Ecto neural progenitor cell (in vitro differentiated cells): ENCODE measurements around the gene CENPK.
"Not testable (repeated sequence)": the region's sequence is repeated elsewhere in the genome, so short reads cannot be mapped to it uniquely, and the experiment has no call there.

Source experiments
- DNase-seq: peaks from one replicate; pipeline ENCODE4 v3.0.0-alpha.2; 2018; ENCODE audit warnings: low spot score

The CENPK gene

DNA sequence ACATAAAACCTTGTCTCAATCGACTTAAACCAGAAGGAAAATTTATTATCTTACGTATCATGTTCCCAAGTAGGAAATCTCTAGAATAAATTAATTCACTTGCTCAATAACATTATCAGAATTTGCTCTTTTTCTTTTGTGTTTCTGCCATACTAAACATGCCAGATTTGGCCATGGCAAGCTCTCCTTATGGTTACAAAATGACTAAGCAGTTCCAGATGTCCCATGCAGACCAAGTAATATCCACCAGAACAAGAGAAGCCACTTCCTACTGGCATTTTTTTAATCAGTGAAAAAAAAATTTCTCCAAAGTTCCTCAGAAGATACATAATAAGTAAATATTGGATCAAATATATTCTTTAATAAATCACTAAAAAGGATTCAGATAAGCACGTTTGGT, 56.0 kb downstream of the CENPK start:
- DNase-seq: no peak

DNA sequence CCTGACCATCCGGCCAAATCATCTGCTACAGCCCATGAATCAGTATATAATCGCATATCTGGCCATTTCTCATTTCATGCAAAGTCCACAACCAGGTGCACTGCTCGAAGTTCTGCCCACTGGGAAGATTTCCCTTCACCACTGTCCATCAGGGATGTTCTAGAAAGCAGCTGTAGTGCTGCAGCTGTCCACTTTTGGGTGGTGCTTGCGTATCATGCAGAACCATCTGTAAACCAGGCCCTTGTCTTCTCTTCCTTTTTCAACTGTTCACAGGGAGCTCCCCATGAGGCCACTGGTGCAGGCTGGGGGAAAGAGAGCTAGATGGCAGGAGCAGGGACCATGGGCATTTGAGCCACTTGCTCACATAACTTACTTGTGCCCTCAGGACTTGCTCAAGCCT, 73.8 kb downstream of the CENPK start:
- DNase-seq: no peak

DNA sequence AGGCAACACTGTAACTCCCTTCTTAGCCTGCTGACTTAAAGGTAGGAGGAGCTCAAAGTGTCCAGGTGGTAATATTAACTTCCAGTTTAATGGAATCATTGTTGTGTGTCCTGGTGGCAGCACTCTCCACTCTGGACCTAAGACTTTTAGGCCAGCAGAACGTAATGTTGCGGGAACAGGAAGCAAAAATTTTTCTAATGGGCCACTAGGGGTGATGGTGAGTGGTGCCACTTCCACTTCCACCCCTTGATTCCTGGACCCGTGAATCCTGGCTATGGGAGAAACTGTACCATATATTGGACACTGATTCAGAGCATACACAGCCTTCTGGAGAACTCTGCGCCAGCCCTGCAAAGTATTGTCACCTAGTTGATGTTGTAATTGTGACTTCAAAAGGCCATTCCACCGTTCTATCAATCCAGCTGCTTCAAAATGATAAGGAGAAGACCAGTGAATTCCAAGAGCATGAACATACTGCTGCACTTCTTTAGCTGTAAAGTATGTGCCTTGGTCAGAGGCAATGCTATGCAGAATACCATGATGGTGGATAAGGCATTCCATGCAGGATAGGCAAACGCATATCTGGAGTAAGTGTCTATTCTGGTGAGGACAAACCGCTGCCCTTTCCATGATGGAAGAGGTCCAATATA, 74.8 kb downstream of the CENPK start:
- not testable (repeated sequence) for DNase-seq

DNA sequence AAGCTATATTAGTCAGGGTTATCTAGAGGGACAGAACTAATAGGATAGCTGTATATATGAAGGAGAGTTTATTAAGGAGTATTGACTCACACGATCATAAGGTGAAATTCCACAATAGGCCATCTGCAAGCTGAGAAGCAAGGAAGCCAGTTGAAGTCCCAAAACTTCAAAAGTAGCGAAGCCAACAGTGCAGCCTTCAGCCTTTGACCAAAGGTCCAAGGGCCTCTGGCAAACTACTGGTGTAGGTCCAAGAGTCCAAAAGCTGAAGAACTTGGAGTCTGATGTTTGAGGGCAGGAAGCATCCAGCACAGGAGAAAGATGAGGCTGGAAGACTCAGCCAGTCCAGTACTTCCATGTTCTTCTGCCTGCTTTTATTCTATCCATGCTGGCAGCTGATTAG, 76.2 kb downstream of the CENPK start:
- DNase-seq: not testable (repeated sequence)

DNA sequence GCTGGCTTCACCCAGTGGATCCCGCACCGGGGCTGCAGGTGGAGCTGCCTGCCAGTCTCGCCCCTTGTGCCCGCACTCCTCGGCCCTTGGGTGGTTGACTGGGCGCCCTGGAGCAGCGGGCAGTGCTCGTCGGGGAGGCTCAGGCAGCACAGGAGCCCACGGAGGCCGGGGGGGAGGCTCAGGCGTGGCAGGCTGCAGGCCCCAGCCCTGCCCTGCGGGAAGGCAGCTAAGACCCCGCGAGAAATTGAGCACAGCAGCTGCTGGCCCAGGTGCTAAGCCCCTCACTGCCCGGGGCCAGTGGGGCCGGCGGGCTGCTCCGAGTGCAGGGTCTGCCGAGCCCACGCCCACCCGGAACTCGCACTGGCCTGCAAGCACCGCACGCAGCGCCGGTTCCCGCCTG, 77.6 kb downstream of the CENPK start:
- DNase-seq: no peak

DNA sequence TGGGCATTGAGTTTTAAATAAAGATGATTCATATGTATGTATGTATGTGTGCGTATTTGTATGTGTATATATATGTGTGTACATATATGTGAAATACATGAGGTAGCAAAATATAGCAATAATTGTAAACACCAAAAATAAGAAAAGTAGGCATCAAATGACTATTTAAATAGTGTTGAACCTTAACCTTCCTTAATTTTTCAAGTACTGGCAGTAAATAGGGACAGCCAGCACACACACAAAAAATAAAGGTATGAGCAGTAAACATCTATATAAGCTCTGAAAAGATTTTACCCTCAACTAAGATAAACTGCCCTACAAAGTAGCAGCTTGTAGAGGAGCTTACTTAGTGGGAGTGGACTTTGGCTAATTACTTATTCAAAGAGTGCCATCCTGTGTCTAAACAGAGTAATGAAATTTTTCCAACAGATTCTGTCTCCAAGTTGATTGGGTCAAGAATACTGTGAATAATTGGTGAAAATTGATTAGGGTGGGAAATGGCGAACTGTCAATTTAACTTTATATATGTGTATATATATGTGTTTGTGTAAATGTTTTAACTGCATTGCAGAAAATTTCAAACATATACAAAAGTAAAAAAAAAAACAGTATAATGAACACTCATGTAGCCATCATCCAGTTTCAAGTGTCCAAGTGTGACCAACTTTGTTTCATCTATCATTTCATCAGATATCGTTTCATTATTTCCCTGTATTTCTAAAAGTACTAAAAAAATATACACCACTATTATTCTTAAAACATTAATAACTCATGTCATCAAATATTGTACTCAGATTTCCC, 79.2 kb downstream of the CENPK start:
- no peak for DNase-seq

DNA sequence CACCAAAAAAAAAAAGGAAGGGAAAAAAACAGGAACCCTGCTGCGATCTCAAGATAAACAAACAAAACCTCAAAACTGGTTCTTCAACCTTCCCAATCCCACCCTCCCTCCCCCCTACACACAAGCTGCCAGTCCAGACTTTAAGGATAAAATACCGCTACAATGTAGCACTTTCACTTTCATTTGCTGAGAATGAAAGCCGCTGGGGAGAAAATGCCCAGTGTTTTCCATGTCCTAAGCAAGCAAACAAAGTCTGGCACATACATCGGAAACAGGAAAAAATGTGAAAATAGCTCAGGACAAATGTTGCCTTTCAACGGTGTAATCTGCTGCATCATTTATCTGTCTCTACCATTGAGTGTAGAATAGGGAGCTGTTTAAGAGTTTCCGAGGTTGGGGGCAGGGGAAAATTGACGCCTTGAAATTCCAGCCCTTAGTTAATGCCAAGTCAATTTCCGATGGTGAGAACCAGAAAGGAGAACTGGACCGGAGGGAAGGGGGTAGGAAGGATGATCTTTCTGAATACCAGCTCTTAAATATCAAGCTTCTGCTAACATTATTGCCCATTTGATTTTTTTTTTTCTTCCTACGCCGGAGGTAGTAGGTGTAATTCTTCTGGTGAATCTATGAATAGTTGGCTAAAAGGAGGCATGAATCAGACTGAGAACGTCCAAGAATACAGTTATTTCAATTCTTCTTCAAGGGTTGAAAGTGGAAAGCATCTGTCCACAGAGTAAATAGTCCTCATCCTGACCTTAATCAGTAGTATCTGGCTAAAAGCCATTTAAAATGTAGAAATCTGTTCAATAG, 80.0 kb downstream of the CENPK start:
- DNase-seq: no peak

DNA sequence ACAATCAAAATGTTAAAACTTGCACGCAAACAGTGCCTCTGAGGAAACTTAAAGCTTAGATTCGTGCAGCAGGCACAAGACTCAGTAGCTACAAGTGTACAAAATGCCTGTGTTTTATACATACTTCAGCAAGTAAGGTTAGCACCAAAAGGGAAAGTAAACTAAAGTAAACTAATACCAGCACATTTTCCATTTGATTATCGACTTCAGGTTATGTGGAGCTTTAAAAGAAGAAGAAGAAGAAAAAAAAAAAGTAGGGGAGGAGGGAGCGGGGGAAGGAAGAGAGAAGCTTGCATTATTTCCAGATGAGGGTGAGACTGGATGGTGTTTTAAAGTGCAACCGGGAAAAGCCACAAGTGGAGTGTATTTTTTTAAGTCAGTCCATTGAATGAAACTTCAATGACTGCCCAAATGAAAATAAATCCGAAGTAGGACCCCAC, 80.7 kb downstream of the CENPK start:
- DNase-seq: no peak

DNA sequence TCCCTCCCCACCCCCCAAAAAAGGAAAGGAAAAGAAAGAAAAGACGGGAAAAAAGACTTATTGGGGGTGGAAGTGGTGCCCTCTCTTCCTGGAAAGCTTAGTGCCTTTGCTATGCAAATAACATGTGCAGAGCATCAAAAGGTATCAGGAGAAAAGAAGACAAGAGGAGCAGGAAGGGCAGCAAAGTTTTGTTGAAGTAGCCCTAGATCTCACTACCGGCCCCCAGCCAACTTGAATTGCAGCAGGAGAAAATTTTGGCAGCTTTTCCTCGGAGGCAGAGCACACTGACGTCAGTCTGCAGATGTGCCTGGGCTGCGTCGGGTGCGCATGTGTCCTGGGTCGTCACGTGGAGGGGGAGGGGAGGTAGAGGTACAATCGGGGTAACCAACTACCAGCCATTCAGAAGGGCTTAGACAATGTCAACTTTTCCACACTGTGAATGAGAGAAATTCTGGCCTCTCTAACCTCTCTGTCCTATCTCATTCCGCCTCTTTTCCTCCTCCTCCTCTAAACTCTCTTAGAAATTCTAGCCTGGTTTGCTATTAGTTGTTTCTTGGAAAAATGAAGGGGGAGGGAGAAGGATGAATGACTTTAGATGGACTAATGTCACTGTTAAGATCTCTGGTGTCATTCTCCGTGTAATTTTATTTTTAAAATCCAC, 81.2 kb downstream of the CENPK start, which contains the start of gene ADAMTS6:
TSS of gene ADAMTS6 (minus strand) at position 286 of the 661 bp plus-strand sequence. CDS start 8,247 bp downstream, outside the sequence.
- peak; percentile 82 for DNase-seq

DNA sequence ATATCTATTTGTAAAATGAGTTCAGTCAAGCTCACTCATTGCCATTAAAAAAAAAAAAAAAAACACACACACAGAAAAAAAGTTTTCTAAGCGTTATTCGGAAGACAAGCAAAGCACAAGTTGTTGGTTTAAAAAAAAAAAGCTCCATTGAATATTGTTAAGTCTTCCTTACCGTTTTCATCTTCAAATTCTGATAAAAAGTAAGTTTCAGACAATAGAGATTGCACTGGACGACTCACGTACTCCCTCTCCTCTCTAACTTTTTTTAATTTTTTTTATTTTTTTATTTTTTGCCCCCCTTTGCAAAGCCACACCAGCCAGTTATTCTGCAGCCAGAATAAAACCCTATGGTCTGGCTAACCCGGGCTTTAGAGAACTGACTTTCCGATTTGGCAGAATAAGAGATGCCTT, 81.8 kb downstream of the CENPK start:
- no peak for DNase-seq

DNA sequence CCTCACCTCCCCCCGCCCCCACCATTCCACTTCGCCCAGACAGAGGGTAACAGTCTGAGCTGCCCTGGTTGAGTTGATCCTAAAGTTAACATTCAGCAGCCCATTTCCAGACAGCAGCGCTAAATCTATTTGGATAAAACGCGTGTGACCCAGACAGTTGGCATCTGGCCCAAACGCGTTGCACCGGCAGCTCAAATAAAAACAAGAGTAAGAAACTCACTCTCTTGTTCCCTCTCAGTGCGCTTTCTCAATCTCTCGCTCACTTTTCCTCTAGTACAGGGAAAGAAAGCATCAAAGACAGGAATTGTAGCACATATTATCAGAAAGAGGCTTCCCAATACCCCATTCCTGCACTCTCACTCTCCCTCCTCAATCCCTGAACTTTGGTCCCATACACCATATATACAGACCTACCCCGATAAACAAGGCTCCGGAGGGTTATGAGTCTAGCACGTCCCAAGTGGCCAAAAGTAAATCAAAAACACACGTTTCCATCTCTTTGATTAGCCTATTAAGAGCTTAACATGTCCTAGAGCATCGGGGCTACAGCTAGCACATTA, 82.6 kb downstream of the CENPK start:
- DNase-seq: no peak

DNA sequence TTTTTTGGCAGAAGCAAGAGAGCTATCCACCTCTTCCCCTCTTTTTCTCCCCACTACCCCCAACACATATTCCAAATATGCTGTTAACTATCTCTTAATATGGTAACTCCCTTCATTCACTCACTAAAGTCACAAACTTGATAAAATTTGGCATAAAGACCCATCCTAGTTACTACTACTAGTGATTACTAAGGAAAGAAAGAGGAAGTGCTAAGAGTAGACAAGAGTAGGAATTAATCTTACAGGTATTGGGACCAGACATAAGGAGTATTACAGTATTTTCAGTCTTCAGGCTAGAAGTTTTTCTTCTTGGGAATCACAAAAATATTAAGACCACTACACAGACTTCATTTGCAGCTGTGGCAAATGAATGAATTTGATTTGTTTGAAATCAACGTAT, 83.4 kb downstream of the CENPK start:
- DNase-seq: no peak

DNA sequence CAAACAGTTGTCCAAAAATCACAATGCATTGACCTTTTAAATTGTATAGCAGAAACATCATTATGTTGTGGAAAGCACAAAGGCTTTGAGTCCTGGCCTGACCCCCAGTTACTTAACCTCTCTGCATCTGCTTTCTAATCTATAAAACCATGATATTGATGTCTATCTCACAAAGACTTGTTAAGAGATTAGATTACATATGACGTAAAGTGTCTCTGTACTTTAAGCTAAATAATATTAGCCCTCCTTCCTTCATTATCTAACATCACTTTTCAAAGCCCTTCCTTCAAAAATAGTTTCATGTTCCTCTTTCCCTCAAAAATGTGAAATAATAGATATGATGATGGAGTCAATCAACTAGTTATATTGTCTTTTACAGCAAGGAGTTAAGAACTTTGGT, 84.6 kb downstream of the CENPK start:
- DNase-seq: no peak

DNA sequence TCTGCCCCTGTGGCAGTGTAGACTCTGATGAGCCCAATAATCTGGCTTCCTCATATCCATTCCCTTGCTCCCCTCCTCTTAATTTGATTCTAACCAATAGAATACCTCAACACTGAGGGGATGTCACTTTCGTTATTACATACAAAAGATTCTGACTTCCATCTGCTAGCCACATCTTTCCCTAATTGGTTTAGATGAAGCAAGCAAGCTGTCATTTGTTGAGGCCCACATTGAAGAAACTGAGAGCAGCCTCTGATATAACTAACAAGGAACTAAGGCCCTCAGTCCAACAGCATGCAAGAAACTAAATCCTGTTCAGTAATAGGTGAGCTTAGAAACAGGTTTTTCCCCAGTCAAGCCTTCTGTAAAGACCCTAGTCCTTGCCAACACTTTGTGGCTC, 87.1 kb downstream of the CENPK start:
- DNase-seq: no peak

DNA sequence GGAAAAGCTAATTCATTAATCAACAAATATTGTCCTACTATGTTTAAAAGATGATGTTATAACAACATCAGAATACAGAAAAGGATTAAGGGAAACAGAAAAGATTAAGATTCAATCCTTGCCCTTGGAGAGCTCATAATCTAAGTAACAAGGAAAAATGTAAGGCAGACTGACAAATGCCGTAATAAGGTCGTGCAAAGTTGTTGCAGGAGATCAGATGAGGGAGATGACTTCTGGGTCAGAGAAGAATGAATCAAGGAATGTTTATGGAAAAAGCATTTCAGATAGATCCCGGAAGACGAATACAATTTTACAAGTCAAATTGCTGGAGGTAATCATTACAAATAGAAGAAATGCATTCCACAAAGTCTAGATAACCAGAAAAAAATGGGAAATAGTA, 87.6 kb downstream of the CENPK start:
- DNase-seq: no peak

DNA sequence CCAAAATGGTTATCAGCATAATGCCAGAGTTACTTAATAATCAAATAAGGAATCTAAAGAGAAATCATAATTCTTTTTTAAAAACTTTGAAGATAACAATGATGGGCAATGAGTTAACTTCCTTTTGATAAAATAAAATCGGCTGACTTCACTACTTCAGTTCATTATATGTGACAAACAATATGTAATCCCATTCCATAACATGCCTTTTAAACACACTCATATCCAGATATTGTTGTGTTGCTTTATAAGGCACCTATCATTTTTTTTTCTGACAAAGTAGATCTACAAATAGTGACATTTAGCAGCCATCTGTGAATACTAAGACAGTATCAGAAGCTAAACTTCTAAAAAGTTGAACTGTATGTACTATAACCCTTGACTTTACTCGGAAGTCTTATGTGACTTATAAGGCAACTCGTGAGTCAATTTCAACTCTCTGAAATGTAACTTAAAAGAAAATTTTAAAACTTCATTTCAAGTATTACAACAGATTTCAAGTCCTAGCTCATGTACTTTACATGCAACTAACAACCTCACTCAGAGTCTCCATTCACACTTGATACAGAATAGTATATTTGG, 88.7 kb downstream of the CENPK start:
- no peak for DNase-seq

DNA sequence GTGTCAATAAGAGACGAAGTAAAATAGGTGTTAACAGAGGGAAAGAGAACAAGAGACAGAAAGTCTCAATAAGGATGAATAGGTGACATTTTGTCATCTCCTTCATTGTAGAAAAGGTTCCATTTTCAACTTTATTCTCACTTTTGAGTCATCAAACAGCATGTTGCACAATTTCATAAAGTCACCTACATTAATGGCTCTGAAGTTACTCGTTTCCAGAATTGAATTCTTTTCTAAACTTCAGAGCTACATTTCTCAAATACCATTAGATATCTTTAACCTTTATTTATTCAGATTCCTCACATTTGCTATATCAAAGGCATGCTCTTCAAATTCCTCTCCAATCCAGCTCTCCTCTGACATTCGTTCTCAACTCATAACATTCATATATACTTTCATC, 94.3 kb downstream of the CENPK start:
- DNase-seq: no peak
